Measurements from ENCODE around the gene NUCB1.

DNA sequence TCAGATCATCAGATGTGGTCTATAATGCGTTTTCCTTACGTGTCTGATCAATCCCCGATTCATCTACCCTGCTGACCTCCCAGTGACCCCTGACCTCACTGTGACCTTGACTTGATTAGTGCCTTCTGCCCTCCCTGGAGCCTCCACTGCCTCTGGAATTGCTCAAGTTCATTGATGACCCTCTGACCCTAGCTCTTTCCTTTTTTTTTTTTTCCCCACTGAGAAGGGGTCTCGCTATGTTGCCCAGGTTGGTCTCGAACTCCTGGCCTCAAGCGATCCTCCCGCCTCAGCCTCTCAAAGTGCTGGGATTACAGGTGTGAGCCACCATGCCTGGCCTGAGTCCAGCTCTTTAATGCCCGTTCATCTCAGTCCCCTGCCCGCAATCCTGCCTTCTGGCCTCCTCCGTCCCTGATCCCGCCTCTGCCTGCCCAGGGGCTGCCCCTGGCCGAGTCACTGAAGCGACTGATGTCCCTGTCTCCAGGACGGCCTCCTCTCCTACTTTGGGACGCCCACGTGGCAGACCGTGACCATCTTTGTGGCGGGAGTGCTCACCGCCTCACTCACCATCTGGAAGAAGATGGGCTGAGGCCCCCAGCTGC, 61.0 kb downstream of the NUCB1 start:
- TF ChIP-seq POLR2A (IDR thresholded peaks at IDR 0.05), result no peak
- TF ChIP-seq, protein P1, sequence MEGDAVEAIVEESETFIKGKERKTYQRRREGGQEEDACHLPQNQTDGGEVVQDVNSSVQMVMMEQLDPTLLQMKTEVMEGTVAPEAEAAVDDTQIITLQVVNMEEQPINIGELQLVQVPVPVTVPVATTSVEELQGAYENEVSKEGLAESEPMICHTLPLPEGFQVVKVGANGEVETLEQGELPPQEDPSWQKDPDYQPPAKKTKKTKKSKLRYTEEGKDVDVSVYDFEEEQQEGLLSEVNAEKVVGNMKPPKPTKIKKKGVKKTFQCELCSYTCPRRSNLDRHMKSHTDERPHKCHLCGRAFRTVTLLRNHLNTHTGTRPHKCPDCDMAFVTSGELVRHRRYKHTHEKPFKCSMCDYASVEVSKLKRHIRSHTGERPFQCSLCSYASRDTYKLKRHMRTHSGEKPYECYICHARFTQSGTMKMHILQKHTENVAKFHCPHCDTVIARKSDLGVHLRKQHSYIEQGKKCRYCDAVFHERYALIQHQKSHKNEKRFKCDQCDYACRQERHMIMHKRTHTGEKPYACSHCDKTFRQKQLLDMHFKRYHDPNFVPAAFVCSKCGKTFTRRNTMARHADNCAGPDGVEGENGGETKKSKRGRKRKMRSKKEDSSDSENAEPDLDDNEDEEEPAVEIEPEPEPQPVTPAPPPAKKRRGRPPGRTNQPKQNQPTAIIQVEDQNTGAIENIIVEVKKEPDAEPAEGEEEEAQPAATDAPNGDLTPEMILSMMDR (IDR thresholded peaks at IDR 0.05 in 4 of 5, conservative IDR thresholded peaks at IDR 0.05 in 1 of 5), result no peak
